ENCODE measurements around the gene NELL1.

Gene NELL1

GRCh38 chr11:21350613-21351012, 681.2 kb downstream of the NELL1 start:
- Mint-ChIP-seq H3K4me1 (no peaks in the 10 kb centered on the region), H3K4me3 (no peak overlapping the region), H3K27ac (no peak overlapping the region), H3K27me3 (no peaks in the 10 kb centered on the region), H3K9me3 (peaks cover 15% of the 10 kb centered on the region), H3K36me3 (no peaks in the 10 kb centered on the region)

- H3K4me1 Mint-ChIP-seq, result no peaks in the 10 kb centered on the region
- no peaks in the 10 kb centered on the region for H3K36me3 Mint-ChIP-seq
- H3K27me3 Mint-ChIP-seq, result no peaks in the 10 kb centered on the region
- no peak overlapping the region for H3K4me3 Mint-ChIP-seq
- H3K27ac Mint-ChIP-seq, result no peak overlapping the region
- H3K9me3 Mint-ChIP-seq, result peaks cover 30% of the 10 kb centered on the region
These were observed 684.0 kb downstream of the NELL1 start for GRCh38 chr11:21353425-21353824.

- Mint-ChIP-seq H3K4me3 (no peak overlapping the region), H3K27ac (no peak overlapping the region), H3K27me3 (no peaks in the 10 kb centered on the region), H3K4me1 (no peaks in the 10 kb centered on the region), H3K9me3 (peaks cover under 1% of the 10 kb centered on the region), H3K36me3 (no peaks in the 10 kb centered on the region)
These were observed 695.7 kb downstream of the NELL1 start for GRCh38 chr11:21364866-21365624.

- no peaks in the 10 kb centered on the region for H3K9me3 Mint-ChIP-seq
- no peaks in the 10 kb centered on the region for H3K27me3 Mint-ChIP-seq
- no peak overlapping the region for H3K27ac Mint-ChIP-seq
- no peaks in the 10 kb centered on the region for H3K36me3 Mint-ChIP-seq
- no peak overlapping the region for H3K4me3 Mint-ChIP-seq
- H3K4me1 Mint-ChIP-seq, result no peaks in the 10 kb centered on the region
These were observed 700.6 kb downstream of the NELL1 start for GRCh38 chr11:21369947-21370346.

GRCh38 chr11:21371044-21371443, 701.7 kb downstream of the NELL1 start:
- Mint-ChIP-seq H3K36me3 (no peaks in the 10 kb centered on the region), H3K4me3 (no peak overlapping the region), H3K9me3 (no peaks in the 10 kb centered on the region), H3K27me3 (no peaks in the 10 kb centered on the region), H3K4me1 (no peaks in the 10 kb centered on the region), H3K27ac (no peak overlapping the region)

GRCh38 chr11:21372672-21373071, 703.3 kb downstream of the NELL1 start:
- H3K36me3 Mint-ChIP-seq, result no peaks in the 10 kb centered on the region
- H3K9me3 Mint-ChIP-seq, result peaks cover 3% of the 10 kb centered on the region
- H3K4me1 Mint-ChIP-seq, result no peaks in the 10 kb centered on the region
- no peaks in the 10 kb centered on the region for H3K27me3 Mint-ChIP-seq
- H3K27ac Mint-ChIP-seq, result no peak overlapping the region
- no peak overlapping the region for H3K4me3 Mint-ChIP-seq

- Mint-ChIP-seq H3K4me3 (no peak overlapping the region), H3K4me1 (no peaks in the 10 kb centered on the region), H3K27me3 (no peaks in the 10 kb centered on the region), H3K27ac (no peak overlapping the region), H3K9me3 (peaks cover 3% of the 10 kb centered on the region), H3K36me3 (no peaks in the 10 kb centered on the region)
These were observed 705.0 kb downstream of the NELL1 start for GRCh38 chr11:21374376-21374775.

- no peaks in the 10 kb centered on the region for H3K36me3 Mint-ChIP-seq
- no peaks in the 10 kb centered on the region for H3K27me3 Mint-ChIP-seq
- peaks cover 26% of the 10 kb centered on the region for H3K9me3 Mint-ChIP-seq
- H3K27ac Mint-ChIP-seq, result no peak overlapping the region
- H3K4me3 Mint-ChIP-seq, result no peak overlapping the region
- H3K4me1 Mint-ChIP-seq, result no peaks in the 10 kb centered on the region
These were observed 716.5 kb downstream of the NELL1 start for GRCh38 chr11:21385669-21386440.

GRCh38 chr11:21390430-21390829, 721.0 kb downstream of the NELL1 start:
- H3K27ac Mint-ChIP-seq, result no peak overlapping the region
- H3K9me3 Mint-ChIP-seq, result peaks cover 29% of the 10 kb centered on the region
- H3K36me3 Mint-ChIP-seq, result no peaks in the 10 kb centered on the region
- no peaks in the 10 kb centered on the region for H3K27me3 Mint-ChIP-seq
- H3K4me1 Mint-ChIP-seq, result no peaks in the 10 kb centered on the region
- no peak overlapping the region for H3K4me3 Mint-ChIP-seq

GRCh38 chr11:21396342-21397008, 727.1 kb downstream of the NELL1 start:
- no peaks in the 10 kb centered on the region for H3K36me3 Mint-ChIP-seq

GRCh38 chr11:21398195-21398594, 728.8 kb downstream of the NELL1 start:
- Mint-ChIP-seq H3K27ac (no peak overlapping the region), H3K4me3 (no peak overlapping the region), H3K9me3 (peaks cover 6% of the 10 kb centered on the region), H3K36me3 (no peaks in the 10 kb centered on the region), H3K27me3 (no peaks in the 10 kb centered on the region), H3K4me1 (no peaks in the 10 kb centered on the region)

More at GRCh38 chr11:21396342-21397008, 727.1 kb downstream of the NELL1 start:
- no peaks in the 10 kb centered on the region for H3K27me3 Mint-ChIP-seq
- no peaks in the 10 kb centered on the region for H3K4me1 Mint-ChIP-seq
- peaks cover 11% of the 10 kb centered on the region for H3K9me3 Mint-ChIP-seq
- no peak overlapping the region for H3K4me3 Mint-ChIP-seq
- no peak overlapping the region for H3K27ac Mint-ChIP-seq

- no peak overlapping the region for H3K27ac Mint-ChIP-seq
- no peaks in the 10 kb centered on the region for H3K27me3 Mint-ChIP-seq
- H3K4me1 Mint-ChIP-seq, result no peaks in the 10 kb centered on the region
- H3K36me3 Mint-ChIP-seq, result no peaks in the 10 kb centered on the region
- H3K9me3 Mint-ChIP-seq, result no peaks in the 10 kb centered on the region
- no peak overlapping the region for H3K4me3 Mint-ChIP-seq
These were observed 732.1 kb downstream of the NELL1 start for GRCh38 chr11:21401496-21401895.

- Mint-ChIP-seq H3K9me3 (peaks cover under 1% of the 10 kb centered on the region), H3K27ac (no peak overlapping the region), H3K4me1 (no peaks in the 10 kb centered on the region)
These were observed 732.9 kb downstream of the NELL1 start for GRCh38 chr11:21402274-21402673.

GRCh38 chr11:21403069-21403468, 733.7 kb downstream of the NELL1 start:
- H3K36me3 Mint-ChIP-seq, result no peaks in the 10 kb centered on the region
- no peak overlapping the region for H3K4me3 Mint-ChIP-seq
- no peaks in the 10 kb centered on the region for H3K4me1 Mint-ChIP-seq
- no peak overlapping the region for H3K27ac Mint-ChIP-seq
- H3K27me3 Mint-ChIP-seq, result no peaks in the 10 kb centered on the region
- peaks cover 7% of the 10 kb centered on the region for H3K9me3 Mint-ChIP-seq

More at GRCh38 chr11:21402274-21402673, 732.9 kb downstream of the NELL1 start:
- no peak overlapping the region for H3K4me3 Mint-ChIP-seq
- no peaks in the 10 kb centered on the region for H3K36me3 Mint-ChIP-seq
- H3K27me3 Mint-ChIP-seq, result no peaks in the 10 kb centered on the region

GRCh38 chr11:21405422-21405821, 736.0 kb downstream of the NELL1 start:
- H3K27ac Mint-ChIP-seq, result no peak overlapping the region
- H3K4me1 Mint-ChIP-seq, result no peaks in the 10 kb centered on the region
- H3K36me3 Mint-ChIP-seq, result no peaks in the 10 kb centered on the region
- no peaks in the 10 kb centered on the region for H3K27me3 Mint-ChIP-seq
- no peak overlapping the region for H3K4me3 Mint-ChIP-seq
- peaks cover 12% of the 10 kb centered on the region for H3K9me3 Mint-ChIP-seq

GRCh38 chr11:21410513-21410912, 741.1 kb downstream of the NELL1 start:
- Mint-ChIP-seq H3K27me3 (no peaks in the 10 kb centered on the region), H3K36me3 (no peaks in the 10 kb centered on the region), H3K9me3 (peaks cover 12% of the 10 kb centered on the region), H3K27ac (no peak overlapping the region), H3K4me1 (no peaks in the 10 kb centered on the region), H3K4me3 (no peak overlapping the region)

All from activated naive CD4-positive, alpha-beta T cell treated with anti-CD3 and anti-CD28 coated beads, Interleukin-2, amount 50 U/mL, for 24 hours (primary cell).